MM.1S (cell line): ENCODE data around the gene KRTAP10-1.

Experiments
- DNase-seq: peaks from one replicate; pipeline ENCODE4 v3.0.0-alpha.2; 2015
- H2AFZ ChIP-seq: fragments of 300-600 bp; sonication (generic); 2 replicates; pipeline ENCODE4 v1.6.0; 2016; ENCODE audit warnings: antibody characterized with exemption, low read length
- H3F3A ChIP-seq: fragments of 300-600 bp; sonication (generic); 2 replicates; pipeline ENCODE4 v1.6.1; 2016; ENCODE audit warnings: mild to moderate bottlenecking, antibody characterized with exemption, low read length, moderate library complexity, mixed read lengths; ENCODE audit not compliant: insufficient read depth
- H3K27ac ChIP-seq: fragments of 300-600 bp; sonication (generic); 2 replicates; pipeline ENCODE4 v1.5.1; 2016; ENCODE audit warnings: mild to moderate bottlenecking, low read length
- H3K27me3 ChIP-seq: fragments of 300-600 bp; sonication (generic); replicated peaks from 2 replicates; pipeline ENCODE4 v1.6.0; 2016; ENCODE audit warnings: low read length; ENCODE audit not compliant: insufficient read depth
- H3K36me3 ChIP-seq: fragments of 300-600 bp; sonication (generic); replicated peaks from 2 replicates; pipeline ENCODE4 v1.6.1; 2016; ENCODE audit warnings: mild to moderate bottlenecking, low read length, mixed read lengths; ENCODE audit not compliant: insufficient read depth
- H3K4me1 ChIP-seq: fragments of 300-600 bp; sonication (generic); 2 replicates; pipeline ENCODE4 v1.6.1; 2016; ENCODE audit warnings: low read length, mixed read lengths
- H3K4me2 ChIP-seq: fragments of 300-600 bp; sonication (generic); 2 replicates; pipeline ENCODE4 v1.6.0; 2016; ENCODE audit warnings: low read depth, low read length
- H3K4me3 ChIP-seq: fragments of 300-600 bp; sonication (generic); 2 replicates; pipeline ENCODE4 v1.5.1; 2016; ENCODE audit warnings: low read length, mixed read lengths
- H3K79me2 ChIP-seq: fragments of 300-600 bp; sonication (generic); 2 replicates; pipeline ENCODE4 v1.6.1; 2016; ENCODE audit warnings: mixed run types, low read length, mixed read lengths
- H3K9ac ChIP-seq: fragments of 300-600 bp; sonication (generic); 2 replicates; pipeline ENCODE4 v1.6.1; 2016; ENCODE audit warnings: low read length, mixed read lengths
- H3K9me2 ChIP-seq: fragments of 300-600 bp; sonication (generic); replicated peaks from 2 replicates; pipeline ENCODE4 v1.6.1; 2016; ENCODE audit warnings: mild to moderate bottlenecking, low read length, mixed read lengths; ENCODE audit not compliant: insufficient read depth
- H3K9me3 ChIP-seq: fragments of 300-600 bp; sonication (generic); replicated peaks from 2 replicates; pipeline ENCODE4 v1.6.1; 2016; ENCODE audit warnings: mild to moderate bottlenecking, low read length, mixed read lengths; ENCODE audit not compliant: insufficient read depth
- H4K20me1 ChIP-seq: fragments of 300-600 bp; sonication (generic); 2 replicates; pipeline ENCODE4 v1.6.1; 2016; ENCODE audit warnings: mild to moderate bottlenecking, low read length, moderate library complexity, mixed read lengths; ENCODE audit not compliant: insufficient read depth
- EZH2 ChIP-seq: fragments of 300-600 bp; sonication (generic); optimal IDR thresholded peaks from 2 replicates; pipeline ENCODE3; 2017; ENCODE audit warnings: low read depth, mild to moderate bottlenecking, antibody characterized with exemption, low read length, mixed read lengths
- EZH2phosphoT487 ChIP-seq: fragments of 300-600 bp; sonication (generic); IDR thresholded peaks from 2 replicates; pipeline ENCODE4 v1.6.1; 2018; ENCODE audit warnings: antibody characterized with exemption, low read length
- TF ChIP-seq, protein P1 (sequence below): fragments of 300-600 bp; sonication (generic); IDR thresholded peaks from 2 replicates; pipeline ENCODE4 v1.5.1; 2016; ENCODE audit warnings: antibody characterized with exemption, low read length, mixed read lengths

Gene KRTAP10-1

GRCh38 chr21:44518686-44519085 lies 21.3 kb downstream of the KRTAP10-1 start:
- Histone ChIP-seq H3K4me2 (no peak overlapping the region), H3K79me2 (no peaks in the 10 kb centered on the region), H3K36me3 (no peaks in the 10 kb centered on the region), H3K9me2 (no peaks in the 10 kb centered on the region), H4K20me1 (no peaks in the 10 kb centered on the region), H2AFZ (no peak overlapping the region), H3K27me3 (peaks cover 98% of the 10 kb centered on the region), H3K9ac (no peak overlapping the region), H3K27ac (no peak overlapping the region), H3K9me3 (no peaks in the 10 kb centered on the region), H3F3A (no peaks in the 10 kb centered on the region), H3K4me3 (no peak overlapping the region), H3K4me1 (no peaks in the 10 kb centered on the region)
- TF ChIP-seq, protein P1, sequence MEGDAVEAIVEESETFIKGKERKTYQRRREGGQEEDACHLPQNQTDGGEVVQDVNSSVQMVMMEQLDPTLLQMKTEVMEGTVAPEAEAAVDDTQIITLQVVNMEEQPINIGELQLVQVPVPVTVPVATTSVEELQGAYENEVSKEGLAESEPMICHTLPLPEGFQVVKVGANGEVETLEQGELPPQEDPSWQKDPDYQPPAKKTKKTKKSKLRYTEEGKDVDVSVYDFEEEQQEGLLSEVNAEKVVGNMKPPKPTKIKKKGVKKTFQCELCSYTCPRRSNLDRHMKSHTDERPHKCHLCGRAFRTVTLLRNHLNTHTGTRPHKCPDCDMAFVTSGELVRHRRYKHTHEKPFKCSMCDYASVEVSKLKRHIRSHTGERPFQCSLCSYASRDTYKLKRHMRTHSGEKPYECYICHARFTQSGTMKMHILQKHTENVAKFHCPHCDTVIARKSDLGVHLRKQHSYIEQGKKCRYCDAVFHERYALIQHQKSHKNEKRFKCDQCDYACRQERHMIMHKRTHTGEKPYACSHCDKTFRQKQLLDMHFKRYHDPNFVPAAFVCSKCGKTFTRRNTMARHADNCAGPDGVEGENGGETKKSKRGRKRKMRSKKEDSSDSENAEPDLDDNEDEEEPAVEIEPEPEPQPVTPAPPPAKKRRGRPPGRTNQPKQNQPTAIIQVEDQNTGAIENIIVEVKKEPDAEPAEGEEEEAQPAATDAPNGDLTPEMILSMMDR = no peak
- no peak for TF ChIP-seq EZH2
- TF ChIP-seq EZH2phosphoT487 = no peak
- DNase-seq = no peak

DNA sequence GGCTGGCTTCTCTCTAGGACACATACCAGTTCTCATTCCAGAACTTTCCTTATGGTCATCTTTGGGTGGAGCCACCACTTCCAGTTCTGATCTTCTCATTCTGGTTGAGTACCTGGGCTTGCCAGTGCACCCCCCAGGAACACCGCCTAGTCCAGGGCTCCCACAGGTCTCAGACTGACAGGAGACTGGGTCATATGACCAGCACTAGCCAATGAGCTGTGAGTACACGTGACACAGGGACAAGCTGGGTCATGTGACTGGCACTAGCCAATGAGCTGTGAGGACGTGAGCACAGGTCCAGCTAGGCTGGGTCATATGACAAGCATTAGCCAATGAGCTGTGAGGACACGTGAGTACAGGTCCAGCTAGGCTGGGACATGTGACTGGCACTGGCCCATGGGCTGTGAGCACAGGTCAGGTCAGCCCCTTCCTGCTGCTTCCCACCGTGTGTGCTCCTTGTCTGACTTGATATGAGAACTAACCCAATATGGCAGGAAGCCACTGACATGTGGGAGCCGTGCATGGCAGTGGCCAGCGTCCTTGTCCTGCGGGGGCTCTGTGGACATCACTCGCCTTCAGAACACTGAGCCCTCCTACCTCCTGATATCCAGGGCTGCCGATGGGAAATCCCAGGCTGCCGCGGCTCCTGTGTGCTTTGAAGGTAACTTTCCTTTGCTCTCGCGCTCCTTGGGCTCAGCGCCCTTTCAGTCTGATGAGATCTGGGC lies 22.7 kb downstream of the KRTAP10-1 start:
- peak overlapping the region; percentile 32; the same call in 1 of the 2 replicates for H2AFZ ChIP-seq
- TF ChIP-seq EZH2phosphoT487 = no peak
- TF ChIP-seq EZH2 = no peak
- TF ChIP-seq, protein P1 = no peak
- no peak overlapping the region for H3K27ac ChIP-seq
- H3K27me3 ChIP-seq = peaks cover 98% of the 10 kb centered on the region
- H3K4me2 ChIP-seq = peak overlapping the region; percentile 16
- no peaks in the 10 kb centered on the region for H4K20me1 ChIP-seq
- peak; percentile 74 for DNase-seq
- H3K9me2 ChIP-seq = no peaks in the 10 kb centered on the region
- H3K36me3 ChIP-seq = no peaks in the 10 kb centered on the region
- no peaks in the 10 kb centered on the region for H3K9me3 ChIP-seq
- no peak overlapping the region for H3K9ac ChIP-seq
- no peaks in the 10 kb centered on the region for H3F3A ChIP-seq
- H3K4me3 ChIP-seq = no peak overlapping the region
- H3K79me2 ChIP-seq = no peaks in the 10 kb centered on the region
- H3K4me1 ChIP-seq = no peaks in the 10 kb centered on the region

- Histone ChIP-seq H3K9me2 (no peaks in the 10 kb centered on the region), H3K4me2 (peak overlapping the region; percentile 16; the same call in 1 of the 2 replicates), H3K9me3 (no peaks in the 10 kb centered on the region), H3K4me1 (no peaks in the 10 kb centered on the region), H2AFZ (no peak overlapping the region), H3K4me3 (no peak overlapping the region), H3K9ac (no peak overlapping the region), H3K27ac (no peak overlapping the region), H3K79me2 (no peaks in the 10 kb centered on the region), H3F3A (no peaks in the 10 kb centered on the region), H3K27me3 (peaks cover 96% of the 10 kb centered on the region), H4K20me1 (no peaks in the 10 kb centered on the region), H3K36me3 (no peaks in the 10 kb centered on the region)
- no peak for TF ChIP-seq EZH2phosphoT487
- no peak for DNase-seq
Observed at GRCh38 chr21:44516828-44517174, 23.2 kb downstream of the KRTAP10-1 start.

- Histone ChIP-seq H3K9ac (no peak overlapping the region), H3F3A (no peaks in the 10 kb centered on the region), H3K79me2 (no peaks in the 10 kb centered on the region), H2AFZ (no peak overlapping the region), H3K27me3 (peaks cover 96% of the 10 kb centered on the region), H3K4me2 (no peak overlapping the region), H3K36me3 (no peaks in the 10 kb centered on the region), H4K20me1 (no peaks in the 10 kb centered on the region), H3K27ac (no peak overlapping the region), H3K4me1 (no peaks in the 10 kb centered on the region), H3K9me2 (no peaks in the 10 kb centered on the region), H3K9me3 (no peaks in the 10 kb centered on the region), H3K4me3 (no peak overlapping the region)
- TF ChIP-seq EZH2 (no peak), EZH2phosphoT487 (no peak)
- TF ChIP-seq, protein P1 = no peak
- DNase-seq = no peak
Observed at GRCh38 chr21:44516342-44516741, 23.7 kb downstream of the KRTAP10-1 start.
